Rectal smooth muscle tissue (tissue), 1 donor: ENCODE results near the gene HS3ST5.
"Not testable (repeated sequence)": the region's sequence is repeated elsewhere in the genome, so short reads cannot be mapped to it uniquely, and the experiment has no call there.

ENCODE experiments used
- H3K27ac ChIP-seq: one replicate; pipeline ENCODE4 v1.7.0; 2013; ENCODE audit warnings: low read depth, low read length, inconsistent platforms
- H3K27me3 ChIP-seq: one replicate; pipeline ENCODE4 v1.7.0; 2013; ENCODE audit warnings: low read length; ENCODE audit not compliant: control insufficient read depth, insufficient read depth
- H3K36me3 ChIP-seq: one replicate; pipeline ENCODE4 v1.7.0; 2013; ENCODE audit warnings: low read length; ENCODE audit not compliant: control insufficient read depth, insufficient read depth
- H3K4me1 ChIP-seq: one replicate; pipeline ENCODE4 v1.7.0; 2013; ENCODE audit warnings: low read length; ENCODE audit not compliant: control insufficient read depth, insufficient read depth
- H3K4me3 ChIP-seq: one replicate; pipeline ENCODE4 v1.7.0; 2013; ENCODE audit warnings: low read length
- H3K9ac ChIP-seq: one replicate; pipeline ENCODE4 v1.7.0; 2013; ENCODE audit warnings: low read length

Gene HS3ST5

DNA sequence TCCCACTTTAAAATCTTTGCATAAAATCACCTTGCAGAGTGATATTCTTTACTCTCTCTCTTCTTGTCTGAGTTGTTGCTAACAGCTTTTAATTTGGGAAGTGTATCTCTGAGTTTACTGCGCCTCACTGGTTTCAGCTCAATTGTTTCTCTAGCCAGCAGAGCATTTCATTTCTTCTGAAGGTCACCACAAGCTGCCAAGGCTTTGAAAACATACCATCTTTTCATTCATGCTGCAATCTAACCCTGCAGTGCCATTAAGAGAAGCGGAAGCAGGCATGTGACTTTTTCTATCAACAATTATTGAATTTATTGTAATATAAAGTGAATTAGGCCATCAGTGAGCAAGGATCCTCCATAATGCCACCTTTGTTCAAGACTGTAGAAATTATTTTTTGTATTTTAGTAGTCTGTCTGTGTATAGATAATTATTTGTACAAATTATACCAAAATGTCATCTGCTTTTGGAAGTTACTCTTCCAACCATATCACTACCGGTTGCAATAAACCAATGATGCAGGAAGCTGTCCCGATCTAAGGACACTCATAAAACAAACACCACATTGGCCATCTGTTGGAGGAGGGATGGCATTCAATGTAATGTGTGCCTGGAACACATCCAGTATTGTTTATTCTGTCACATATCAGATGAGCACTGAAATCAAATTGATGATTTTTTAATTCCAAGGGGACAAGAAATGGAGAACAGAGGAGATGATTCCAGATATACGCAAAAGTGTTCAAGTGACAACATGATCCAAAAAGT is 26.8 kb downstream of the HS3ST5 start:
- no peak overlapping the region for H3K4me3 ChIP-seq
- H3K27me3 ChIP-seq = no peaks in the 10 kb centered on the region
- no peak overlapping the region for H3K9ac ChIP-seq
- no peak overlapping the region for H3K27ac ChIP-seq
- H3K36me3 ChIP-seq = no peaks in the 10 kb centered on the region
- no peaks in the 10 kb centered on the region for H3K4me1 ChIP-seq

DNA sequence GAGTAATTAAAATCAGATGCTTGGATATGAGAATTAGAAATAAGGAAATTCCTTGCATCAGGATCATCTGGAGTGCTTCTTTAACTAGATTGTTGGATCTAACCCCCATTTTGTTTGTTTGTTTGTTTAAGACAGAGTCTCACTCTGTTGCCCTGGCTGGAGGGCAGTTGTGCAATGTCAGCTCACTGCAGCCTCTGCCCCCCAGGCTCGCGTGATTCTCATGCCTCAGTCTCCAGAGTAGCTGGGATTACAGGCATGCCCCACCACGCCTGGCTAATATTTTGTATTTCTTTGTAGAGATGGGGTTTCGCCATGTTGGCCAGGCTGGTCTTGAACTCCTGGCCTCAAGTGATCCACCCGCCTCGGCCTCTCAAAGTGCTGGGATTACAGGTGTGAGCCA is 29.0 kb downstream of the HS3ST5 start:
- not testable (repeated sequence) for H3K27ac ChIP-seq, H3K36me3 ChIP-seq, H3K4me3 ChIP-seq, H3K4me1 ChIP-seq, H3K9ac ChIP-seq, H3K27me3 ChIP-seq

DNA sequence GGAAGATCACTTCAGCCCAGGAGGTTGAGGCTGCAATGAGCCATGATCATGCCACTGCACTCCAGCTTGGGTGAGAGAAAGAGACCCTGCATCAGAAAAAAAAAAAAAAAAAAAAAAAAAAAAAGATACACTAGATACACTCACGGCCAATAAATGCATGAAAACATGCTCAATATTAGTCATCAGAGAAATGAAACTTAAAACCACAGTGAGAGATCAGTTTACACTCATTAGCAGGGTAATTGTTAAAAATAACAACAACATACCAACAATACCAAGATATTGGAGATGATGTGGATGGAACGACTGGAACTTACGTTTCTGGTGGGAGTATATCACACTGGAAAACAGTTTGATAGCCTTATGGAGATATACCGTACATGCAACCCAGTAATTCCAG is 29.9 kb downstream of the HS3ST5 start:
- H3K27ac ChIP-seq = no peak overlapping the region
- H3K27me3 ChIP-seq = no peaks in the 10 kb centered on the region
- no peaks in the 10 kb centered on the region for H3K4me1 ChIP-seq
- H3K4me3 ChIP-seq = no peak overlapping the region
- no peaks in the 10 kb centered on the region for H3K36me3 ChIP-seq
- no peak overlapping the region for H3K9ac ChIP-seq

DNA sequence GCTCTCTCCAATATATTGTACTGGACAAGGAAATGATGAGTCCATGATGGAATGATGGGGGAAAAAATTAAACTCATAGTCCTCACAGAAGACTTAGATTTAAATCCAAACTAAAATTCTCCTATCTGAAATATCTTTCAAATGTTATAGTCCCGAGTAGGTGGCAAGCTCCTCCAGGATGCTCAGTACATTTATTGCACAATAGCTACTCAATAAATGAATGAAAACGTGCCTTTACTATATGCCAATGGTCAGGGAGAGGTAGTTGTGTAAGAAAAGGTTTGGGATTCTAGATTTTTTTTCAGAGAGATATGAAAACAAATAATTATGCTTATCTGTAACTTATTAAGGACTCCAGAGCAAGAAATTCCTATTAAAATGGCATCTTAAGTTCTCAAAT is 32.8 kb downstream of the HS3ST5 start:
- Histone ChIP-seq H3K27ac (no peak overlapping the region), H3K36me3 (no peaks in the 10 kb centered on the region), H3K4me1 (no peaks in the 10 kb centered on the region), H3K4me3 (no peak overlapping the region), H3K9ac (no peak overlapping the region), H3K27me3 (no peaks in the 10 kb centered on the region)

DNA sequence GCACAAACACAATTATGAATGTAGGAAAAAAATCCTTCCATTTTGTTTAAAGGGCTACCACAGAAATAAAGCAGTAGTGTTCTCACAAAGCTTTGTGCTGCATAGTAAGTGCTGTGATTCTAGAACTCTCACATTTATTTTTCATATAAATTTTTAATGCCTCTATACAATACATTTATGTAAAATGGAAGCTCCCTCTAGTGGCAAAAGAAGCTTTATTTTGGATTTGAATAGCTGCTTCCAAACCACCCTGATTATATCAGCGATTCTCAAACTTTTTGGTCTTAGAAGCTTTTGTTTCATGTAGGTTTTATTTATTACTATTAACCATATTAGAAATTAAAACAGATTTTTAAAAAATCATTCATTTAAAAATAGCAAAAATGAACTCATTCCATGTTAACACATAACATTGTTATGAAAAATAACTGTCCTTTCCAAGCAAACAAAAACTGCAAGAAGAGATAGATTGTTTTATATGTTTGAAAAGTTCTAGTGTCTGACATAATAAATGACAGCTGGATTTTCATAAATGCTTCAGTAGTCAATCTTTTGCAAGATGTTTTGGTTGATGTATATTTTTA is 38.4 kb downstream of the HS3ST5 start:
- no peaks in the 10 kb centered on the region for H3K27me3 ChIP-seq
- no peak overlapping the region for H3K4me3 ChIP-seq
- H3K9ac ChIP-seq = no peak overlapping the region
- H3K36me3 ChIP-seq = no peaks in the 10 kb centered on the region
- no peaks in the 10 kb centered on the region for H3K4me1 ChIP-seq
- H3K27ac ChIP-seq = no peak overlapping the region

DNA sequence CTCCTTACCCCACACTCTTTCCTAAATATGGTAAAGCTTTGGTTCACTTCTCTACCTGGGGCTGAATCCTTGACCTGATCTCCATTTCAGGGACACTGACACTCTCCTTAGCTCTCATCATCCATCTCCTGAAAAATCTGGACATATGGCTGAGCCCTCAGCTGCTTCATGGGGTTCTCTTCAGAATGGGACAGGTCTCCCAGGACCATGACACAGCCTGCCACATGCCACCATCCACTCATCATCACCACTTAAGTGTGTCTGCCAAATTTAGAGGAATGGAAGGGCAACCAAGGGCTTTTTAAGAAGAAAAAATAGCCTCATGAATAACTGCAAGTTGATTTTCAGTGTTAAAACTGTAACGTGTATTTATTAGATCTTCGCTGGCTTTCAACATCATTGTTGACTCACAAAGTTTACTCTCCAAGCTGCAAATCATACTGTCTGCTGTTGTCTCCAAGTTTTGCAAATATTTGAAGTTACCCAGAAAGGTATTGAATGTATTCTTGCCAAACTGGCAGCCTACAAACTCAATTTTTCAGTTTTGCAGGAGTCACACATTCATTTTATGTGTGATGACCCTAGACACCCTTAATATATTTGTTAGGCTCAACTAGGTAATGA is 41.1 kb downstream of the HS3ST5 start:
- no peak overlapping the region for H3K4me3 ChIP-seq
- H3K27me3 ChIP-seq = no peaks in the 10 kb centered on the region
- H3K4me1 ChIP-seq = no peaks in the 10 kb centered on the region
- H3K27ac ChIP-seq = no peak overlapping the region
- no peak overlapping the region for H3K9ac ChIP-seq
- no peaks in the 10 kb centered on the region for H3K36me3 ChIP-seq

DNA sequence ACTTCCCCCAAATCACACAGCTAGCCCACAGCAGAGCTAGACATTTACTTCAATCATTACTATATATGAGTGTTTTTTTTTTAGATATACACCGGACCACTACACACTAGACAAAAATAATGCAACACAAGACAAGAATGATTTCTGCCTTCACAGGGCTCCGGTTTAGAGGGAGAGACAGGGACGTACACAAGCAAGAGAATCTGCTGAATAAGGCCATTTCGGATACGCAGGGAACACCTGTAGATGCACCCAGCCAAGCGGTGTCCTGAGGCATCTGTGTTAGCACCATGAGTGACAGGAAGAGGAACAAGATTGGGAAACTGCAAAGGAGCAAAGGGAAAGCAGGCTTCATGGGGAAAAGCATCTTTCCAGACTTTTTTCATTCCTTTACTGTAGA is 45.7 kb downstream of the HS3ST5 start:
- H3K4me3 ChIP-seq = no peak overlapping the region
- no peak overlapping the region for H3K27ac ChIP-seq
- H3K27me3 ChIP-seq = no peaks in the 10 kb centered on the region
- no peak overlapping the region for H3K9ac ChIP-seq
- H3K36me3 ChIP-seq = no peaks in the 10 kb centered on the region
- H3K4me1 ChIP-seq = no peaks in the 10 kb centered on the region

DNA sequence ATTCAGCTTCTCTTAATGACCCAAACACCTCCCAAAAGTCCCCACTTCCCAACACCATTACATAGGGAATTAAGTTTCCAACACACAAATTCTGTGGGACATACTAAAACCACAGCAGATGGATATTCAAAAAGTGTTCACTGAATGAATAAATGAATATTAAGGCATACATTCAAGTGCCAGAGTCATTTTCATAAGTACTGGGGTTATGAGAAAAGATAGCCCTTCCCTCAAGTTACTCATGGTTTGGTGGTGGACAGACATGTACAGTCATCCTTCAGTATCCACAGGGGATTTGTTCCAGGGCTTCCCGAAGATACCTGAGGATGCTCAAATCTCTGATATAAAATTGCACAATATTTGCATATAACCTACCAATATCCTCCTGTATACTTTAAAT is 50.4 kb downstream of the HS3ST5 start:
- no peaks in the 10 kb centered on the region for H3K27me3 ChIP-seq
- no peaks in the 10 kb centered on the region for H3K36me3 ChIP-seq
- H3K4me3 ChIP-seq = no peak overlapping the region
- no peaks in the 10 kb centered on the region for H3K4me1 ChIP-seq
- no peak overlapping the region for H3K9ac ChIP-seq
- no peak overlapping the region for H3K27ac ChIP-seq

DNA sequence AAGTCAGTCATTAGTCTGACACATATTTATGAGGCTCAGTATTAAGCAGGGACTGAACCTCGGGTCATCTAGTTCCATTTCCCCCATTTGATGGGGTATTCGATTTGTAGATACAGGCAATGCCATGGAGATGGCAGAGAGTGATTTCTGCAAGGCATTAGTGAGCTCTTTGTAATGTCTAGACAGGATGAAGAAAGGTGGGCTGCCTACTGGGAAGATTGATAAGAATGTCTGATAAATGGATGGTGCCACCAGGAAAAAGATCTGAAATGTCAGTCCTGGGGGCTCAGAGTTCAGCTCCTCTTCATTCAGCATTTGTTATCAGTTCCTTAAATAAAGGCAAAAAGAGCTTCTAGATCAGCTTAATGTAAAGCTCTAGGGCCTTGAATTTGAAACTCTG is 51.4 kb downstream of the HS3ST5 start:
- H3K27ac ChIP-seq = no peak overlapping the region
- no peak overlapping the region for H3K4me3 ChIP-seq
- H3K4me1 ChIP-seq = no peaks in the 10 kb centered on the region
- no peaks in the 10 kb centered on the region for H3K27me3 ChIP-seq
- no peaks in the 10 kb centered on the region for H3K36me3 ChIP-seq
- H3K9ac ChIP-seq = no peak overlapping the region

DNA sequence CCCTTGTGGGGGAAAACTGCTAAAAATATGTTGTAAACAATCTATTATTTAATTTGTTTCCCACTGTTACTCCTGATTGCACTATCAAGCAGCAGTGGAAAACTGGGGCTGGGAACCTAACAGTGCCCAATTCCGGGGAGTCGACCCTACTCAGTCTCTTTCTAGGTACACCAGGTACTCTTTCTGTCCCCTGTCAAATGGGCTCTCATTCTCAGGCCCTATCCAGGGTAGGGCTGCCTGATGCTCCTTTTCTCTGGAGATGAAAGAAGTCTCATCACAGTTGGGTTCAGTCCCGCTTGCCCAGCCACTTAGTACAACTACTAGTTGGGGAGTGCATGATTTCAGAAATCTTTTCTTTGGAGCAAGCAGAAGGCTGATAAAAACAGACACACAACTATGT is 52.0 kb downstream of the HS3ST5 start:
- H3K9ac ChIP-seq = no peak overlapping the region
- H3K4me1 ChIP-seq = no peaks in the 10 kb centered on the region
- no peaks in the 10 kb centered on the region for H3K27me3 ChIP-seq
- no peak overlapping the region for H3K27ac ChIP-seq
- no peak overlapping the region for H3K4me3 ChIP-seq
- no peaks in the 10 kb centered on the region for H3K36me3 ChIP-seq

DNA sequence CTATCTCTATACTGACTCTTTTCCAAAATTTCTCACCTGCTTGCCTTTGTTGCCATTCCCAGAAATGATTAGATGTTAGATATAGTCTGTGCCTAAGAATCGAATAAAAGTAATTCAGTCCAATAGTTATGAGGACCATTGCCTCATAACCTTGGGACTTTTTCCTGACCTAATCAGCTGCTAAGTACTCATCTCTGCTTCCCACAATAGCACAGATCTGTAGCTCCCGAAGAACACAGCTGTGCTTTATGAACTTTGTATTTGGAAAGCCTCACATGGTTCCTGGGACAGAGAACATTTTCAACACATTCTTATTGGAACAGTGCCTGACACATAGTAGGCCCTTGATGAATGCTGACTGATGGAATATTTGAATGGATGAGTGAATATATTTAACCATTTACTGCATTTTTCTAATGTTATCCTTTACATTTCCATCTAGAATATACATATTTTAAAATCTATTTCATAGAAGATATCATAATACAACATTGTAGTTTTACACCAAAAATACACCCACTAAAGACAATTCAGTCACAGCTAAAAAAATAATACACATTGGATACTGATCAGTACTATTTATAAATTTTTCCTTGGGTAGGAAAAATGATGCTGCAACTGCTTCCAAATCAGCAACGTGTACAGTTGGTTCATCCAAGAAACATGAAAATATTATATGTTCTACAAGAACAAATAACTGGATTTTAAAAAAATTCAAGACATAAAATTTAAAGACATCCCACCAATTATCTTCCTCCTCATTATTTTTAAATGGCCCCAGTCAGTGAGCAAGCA is 53.9 kb downstream of the HS3ST5 start:
- H3K27me3 ChIP-seq = no peaks in the 10 kb centered on the region
- no peak overlapping the region for H3K27ac ChIP-seq
- no peak overlapping the region for H3K4me3 ChIP-seq
- H3K36me3 ChIP-seq = no peaks in the 10 kb centered on the region
- no peaks in the 10 kb centered on the region for H3K4me1 ChIP-seq
- no peak overlapping the region for H3K9ac ChIP-seq

DNA sequence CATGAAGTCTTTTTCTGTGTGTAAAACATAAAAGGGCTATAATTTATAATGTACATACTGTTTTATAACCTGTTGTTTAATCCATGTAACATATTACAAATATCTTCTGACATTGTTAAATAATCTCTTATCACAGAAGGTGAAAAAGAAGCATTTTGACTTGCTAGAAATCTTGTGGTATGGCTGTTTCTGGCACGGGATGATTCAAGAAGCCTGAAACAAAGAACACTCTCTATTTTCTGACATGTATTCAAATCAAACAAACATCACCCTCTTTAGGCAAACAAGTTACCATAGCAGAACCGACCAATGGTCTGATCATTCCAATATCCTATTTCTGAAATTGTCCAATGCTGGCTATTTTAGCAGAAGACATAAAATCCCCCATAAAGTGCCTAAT is 55.4 kb downstream of the HS3ST5 start:
- H3K9ac ChIP-seq = no peak overlapping the region
- H3K27me3 ChIP-seq = no peaks in the 10 kb centered on the region
- H3K27ac ChIP-seq = no peak overlapping the region
- H3K4me1 ChIP-seq = no peaks in the 10 kb centered on the region
- H3K36me3 ChIP-seq = no peaks in the 10 kb centered on the region
- no peak overlapping the region for H3K4me3 ChIP-seq
